ENCODE data around the gene CLEC20A.

The CLEC20A gene

DNA sequence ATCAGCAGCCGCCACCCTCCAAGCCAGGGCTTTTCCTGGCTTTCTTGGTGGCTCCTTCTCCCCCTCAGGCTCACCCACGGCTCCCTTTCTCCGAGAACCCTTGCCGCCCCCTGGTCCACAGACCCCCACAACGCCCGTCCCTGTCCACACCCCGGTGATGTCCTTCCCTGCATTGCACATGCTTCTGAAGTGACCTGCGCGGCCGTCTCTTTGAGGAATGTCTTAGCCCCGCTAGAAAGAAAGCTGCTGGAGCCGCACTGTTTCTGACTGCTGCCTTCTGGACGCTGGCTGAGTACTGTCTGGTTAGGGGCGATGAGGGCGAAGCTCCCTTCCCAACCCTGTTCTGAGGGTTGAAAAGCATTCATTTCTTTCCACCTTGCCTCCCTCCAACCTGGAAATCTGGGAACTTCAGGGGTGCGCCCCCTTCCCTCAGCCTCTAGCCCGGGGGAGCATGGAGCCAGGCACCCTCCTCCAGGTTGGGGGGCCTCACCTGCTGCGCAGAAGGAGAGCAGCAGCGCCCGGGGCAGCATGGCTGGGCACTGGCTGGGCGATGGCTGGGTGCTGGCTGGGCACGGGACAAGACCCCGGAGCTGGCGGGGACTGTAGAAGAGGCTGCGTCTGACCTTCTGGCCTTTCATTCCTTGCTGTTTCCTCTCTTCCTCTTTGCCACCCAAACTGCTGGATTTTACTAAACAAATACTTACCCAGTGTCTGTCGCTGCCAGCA is at the start of gene CLEC20A:
CLEC20A (minus strand) TSS at position 555 of the 726 bp plus-strand sequence; CDS start at position 530, 25 bp downstream.
- Histone ChIP-seq H3K9me3 (ENCODE audit: insufficient read depth, low read length) (no peaks in the 10 kb centered on the region), H3K27me3 (ENCODE audit: insufficient read depth, insufficient read length) (no peaks in the 10 kb centered on the region), H3K9ac (ENCODE audit: insufficient read length, low read depth) (no peak within 1 kb of the TSS), H3K36me3 (ENCODE audit: insufficient read depth, insufficient read length, low read length) (no peaks in the 10 kb centered on the region), H3K4me3 (ENCODE audit: insufficient read length, low read depth) (no peak within 1 kb of the TSS), H3K4me1 (ENCODE audit: insufficient read depth, insufficient read length) (peaks cover 9% of the 10 kb centered on the region)
- TF ChIP-seq ZNF274 (IDR thresholded peaks at IDR 0.05; ENCODE audit: low read depth, low read length) (no peak), YY1 (IDR thresholded peaks at IDR 0.05; ENCODE audit: insufficient read depth, insufficient read length) (no peak), SUZ12 (IDR thresholded peaks at IDR 0.05; ENCODE audit: extremely low read depth, insufficient read depth, insufficient read length) (no peak)
- no peak for DNase-seq (ENCODE audit: low read depth, low spot score)

GRCh38 chr1:178544531-178544930 is 47.8 kb upstream of the CLEC20A start:
- no peaks in the 10 kb centered on the region; the same call in 1 of the 2 replicates for H3K9me3 ChIP-seq (ENCODE audit: insufficient read depth, low read length)
- no peak overlapping the region for H3K9ac ChIP-seq (ENCODE audit: insufficient read length, low read depth)
- H3K36me3 ChIP-seq (ENCODE audit: insufficient read depth, insufficient read length, low read length), result peaks cover 20% of the 10 kb centered on the region
- peaks cover 2% of the 10 kb centered on the region for H3K4me1 ChIP-seq (ENCODE audit: insufficient read depth, insufficient read length)
- H3K4me3 ChIP-seq (ENCODE audit: insufficient read length, low read depth), result no peak overlapping the region
- no peak for TF ChIP-seq YY1 (IDR thresholded peaks at IDR 0.05; ENCODE audit: insufficient read depth, insufficient read length)
- TF ChIP-seq SUZ12 (IDR thresholded peaks at IDR 0.05; ENCODE audit: extremely low read depth, insufficient read depth, insufficient read length), result no peak
- TF ChIP-seq ZNF274 (IDR thresholded peaks at IDR 0.05; ENCODE audit: low read depth, low read length), result no peak
- H3K27me3 ChIP-seq (ENCODE audit: insufficient read depth, insufficient read length), result no peaks in the 10 kb centered on the region
- no peak for DNase-seq (ENCODE audit: low read depth, low spot score)

DNA sequence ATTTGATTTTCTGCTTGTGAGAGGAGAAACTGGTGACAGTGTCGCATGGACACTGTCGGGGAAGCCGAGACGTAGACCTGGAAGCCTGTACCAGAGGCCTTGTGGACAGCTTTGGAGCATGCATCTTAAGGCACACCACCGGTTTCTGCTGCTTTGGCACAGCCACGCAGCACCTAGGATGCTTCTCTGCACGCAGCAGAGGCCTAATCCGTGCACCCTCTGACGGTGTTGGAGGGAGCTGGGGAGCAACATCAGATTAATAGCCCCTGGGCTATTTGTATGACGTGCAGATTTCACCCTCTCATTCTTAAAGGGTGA is 46.5 kb upstream of the CLEC20A start:
- Histone ChIP-seq H3K4me1 (ENCODE audit: insufficient read depth, insufficient read length) (peaks cover 2% of the 10 kb centered on the region), H3K9me3 (ENCODE audit: insufficient read depth, low read length) (no peaks in the 10 kb centered on the region; the same call in 1 of the 2 replicates), H3K36me3 (ENCODE audit: insufficient read depth, insufficient read length, low read length) (peaks cover 20% of the 10 kb centered on the region), H3K27me3 (ENCODE audit: insufficient read depth, insufficient read length) (no peaks in the 10 kb centered on the region), H3K9ac (ENCODE audit: insufficient read length, low read depth) (peak overlapping the region; percentile 89), H3K4me3 (ENCODE audit: insufficient read length, low read depth) (peak overlapping the region; percentile 66)
- DNase-seq (ENCODE audit: low read depth, low spot score), result no peak
- TF ChIP-seq SUZ12 (IDR thresholded peaks at IDR 0.05; ENCODE audit: extremely low read depth, insufficient read depth, insufficient read length) (no peak), YY1 (IDR thresholded peaks at IDR 0.05; ENCODE audit: insufficient read depth, insufficient read length) (no peak), ZNF274 (IDR thresholded peaks at IDR 0.05; ENCODE audit: low read depth, low read length) (no peak)

DNA sequence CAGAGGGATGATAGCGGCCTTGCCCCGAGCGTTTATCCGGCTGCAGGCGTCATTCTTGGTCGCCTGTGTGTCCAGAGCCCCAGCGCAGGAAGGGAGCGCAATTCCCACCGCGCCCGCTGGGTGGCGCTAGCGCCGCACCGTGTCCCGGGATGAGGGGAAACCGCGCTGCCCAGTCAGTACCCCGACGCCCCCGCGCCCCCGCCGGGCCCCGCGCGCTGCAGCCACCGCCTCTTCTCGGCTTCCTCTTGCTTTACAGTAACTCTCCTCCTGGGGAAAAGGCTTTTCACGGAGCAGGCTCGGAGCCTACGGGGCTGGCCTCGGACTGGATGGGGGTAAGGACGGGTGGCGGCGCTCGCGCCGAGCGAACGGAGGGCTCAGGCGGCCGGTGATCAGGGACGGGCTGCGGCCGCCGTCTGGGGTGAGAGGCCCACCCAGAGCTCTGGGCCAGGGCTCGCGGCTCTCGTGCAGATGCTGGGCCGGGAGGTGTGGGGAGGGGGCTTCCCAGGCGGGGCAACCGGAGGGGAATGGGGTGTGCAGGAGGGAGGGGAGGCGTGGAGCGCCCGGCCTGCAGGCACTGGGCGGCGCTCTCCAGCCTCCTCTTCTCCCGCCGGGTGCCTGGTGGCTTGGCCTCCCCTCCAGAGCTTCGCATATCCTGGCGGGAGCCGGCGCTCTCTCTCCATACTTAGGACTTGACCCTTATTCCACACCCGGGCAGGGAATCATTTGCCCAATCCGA is 46.0 kb upstream of the CLEC20A start:
- Histone ChIP-seq H3K36me3 (ENCODE audit: insufficient read depth, insufficient read length, low read length) (peaks cover 15% of the 10 kb centered on the region), H3K27me3 (ENCODE audit: insufficient read depth, insufficient read length) (no peaks in the 10 kb centered on the region), H3K4me3 (ENCODE audit: insufficient read length, low read depth) (peak overlapping the region; percentile 66), H3K9me3 (ENCODE audit: insufficient read depth, low read length) (no peaks in the 10 kb centered on the region; the same call in 1 of the 2 replicates), H3K9ac (ENCODE audit: insufficient read length, low read depth) (peak overlapping the region; percentile 89), H3K4me1 (ENCODE audit: insufficient read depth, insufficient read length) (peaks cover 2% of the 10 kb centered on the region)
- DNase-seq (ENCODE audit: low read depth, low spot score), result peak; percentile 88
- TF ChIP-seq YY1 (IDR thresholded peaks at IDR 0.05; ENCODE audit: insufficient read depth, insufficient read length) (no peak), ZNF274 (IDR thresholded peaks at IDR 0.05; ENCODE audit: low read depth, low read length) (no peak), SUZ12 (IDR thresholded peaks at IDR 0.05; ENCODE audit: extremely low read depth, insufficient read depth, insufficient read length) (no peak)

DNA sequence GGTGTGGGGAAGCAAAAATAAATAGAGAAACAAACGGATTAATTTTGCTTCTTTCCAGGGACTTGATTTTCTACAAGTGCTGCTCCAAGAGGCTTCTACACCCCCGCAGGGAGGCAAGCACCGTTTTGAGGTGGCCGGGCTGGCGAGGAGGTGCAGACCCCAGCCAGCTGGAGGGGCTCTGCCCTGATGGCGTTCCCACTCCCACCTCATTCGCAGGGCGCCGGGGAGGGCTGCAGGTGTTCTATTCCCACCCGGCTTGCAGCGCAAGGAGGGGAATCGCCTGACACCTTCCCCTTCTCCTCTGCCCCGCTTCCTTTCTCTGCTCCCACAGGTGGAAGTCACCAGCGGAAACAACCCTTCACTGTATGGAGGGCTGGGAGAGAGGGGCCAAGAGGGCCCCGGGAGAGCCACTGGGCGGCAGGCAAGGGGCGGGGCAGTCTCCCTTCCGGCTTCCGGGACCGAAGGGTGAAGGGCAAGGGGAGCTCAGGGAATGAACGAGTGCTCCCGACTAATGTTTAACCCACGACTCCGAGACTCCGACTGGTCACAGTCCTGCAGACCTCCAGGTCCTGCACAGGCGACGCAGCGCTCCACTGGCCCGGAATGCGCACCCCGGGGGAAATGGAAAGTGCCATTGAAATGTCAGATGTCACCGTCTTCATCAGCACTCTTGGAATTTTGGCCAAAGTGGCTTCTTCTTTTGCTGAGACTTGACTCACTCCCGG is 45.2 kb upstream of the CLEC20A start:
- Histone ChIP-seq H3K9me3 (ENCODE audit: insufficient read depth, low read length) (no peaks in the 10 kb centered on the region; the same call in 1 of the 2 replicates), H3K4me3 (ENCODE audit: insufficient read length, low read depth) (peak overlapping the region; percentile 66), H3K27me3 (ENCODE audit: insufficient read depth, insufficient read length) (no peaks in the 10 kb centered on the region), H3K36me3 (ENCODE audit: insufficient read depth, insufficient read length, low read length) (peaks cover 13% of the 10 kb centered on the region), H3K4me1 (ENCODE audit: insufficient read depth, insufficient read length) (peaks cover 8% of the 10 kb centered on the region), H3K9ac (ENCODE audit: insufficient read length, low read depth) (peak overlapping the region; percentile 74)
- DNase-seq (ENCODE audit: low read depth, low spot score), result peak; percentile 27
- no peak for TF ChIP-seq YY1 (IDR thresholded peaks at IDR 0.05; ENCODE audit: insufficient read depth, insufficient read length)
- no peak for TF ChIP-seq SUZ12 (IDR thresholded peaks at IDR 0.05; ENCODE audit: extremely low read depth, insufficient read depth, insufficient read length)
- no peak for TF ChIP-seq ZNF274 (IDR thresholded peaks at IDR 0.05; ENCODE audit: low read depth, low read length)

GRCh38 chr1:178541379-178541778 is 44.6 kb upstream of the CLEC20A start:
- DNase-seq (ENCODE audit: low read depth, low spot score), result no peak
- Histone ChIP-seq H3K4me3 (ENCODE audit: insufficient read length, low read depth) (no peak overlapping the region), H3K9ac (ENCODE audit: insufficient read length, low read depth) (no peak overlapping the region), H3K36me3 (ENCODE audit: insufficient read depth, insufficient read length, low read length) (peaks cover 10% of the 10 kb centered on the region), H3K27me3 (ENCODE audit: insufficient read depth, insufficient read length) (no peaks in the 10 kb centered on the region), H3K4me1 (ENCODE audit: insufficient read depth, insufficient read length) (peaks cover 10% of the 10 kb centered on the region), H3K9me3 (ENCODE audit: insufficient read depth, low read length) (no peaks in the 10 kb centered on the region; the same call in 1 of the 2 replicates)
- TF ChIP-seq SUZ12 (IDR thresholded peaks at IDR 0.05; ENCODE audit: extremely low read depth, insufficient read depth, insufficient read length) (no peak), YY1 (IDR thresholded peaks at IDR 0.05; ENCODE audit: insufficient read depth, insufficient read length) (no peak), ZNF274 (IDR thresholded peaks at IDR 0.05; ENCODE audit: low read depth, low read length) (no peak)

All from NT2/D1 (cell line).